Bone marrow (tissue), 2 donors: Measurements from ENCODE around the gene RPA3.

Experiments
- DNase-seq, 2 donors: peaks; one replicate each; lab custom pipeline; 2025; lab: John Stamatoyannopoulos, UW

RPA3 gene

DNA sequence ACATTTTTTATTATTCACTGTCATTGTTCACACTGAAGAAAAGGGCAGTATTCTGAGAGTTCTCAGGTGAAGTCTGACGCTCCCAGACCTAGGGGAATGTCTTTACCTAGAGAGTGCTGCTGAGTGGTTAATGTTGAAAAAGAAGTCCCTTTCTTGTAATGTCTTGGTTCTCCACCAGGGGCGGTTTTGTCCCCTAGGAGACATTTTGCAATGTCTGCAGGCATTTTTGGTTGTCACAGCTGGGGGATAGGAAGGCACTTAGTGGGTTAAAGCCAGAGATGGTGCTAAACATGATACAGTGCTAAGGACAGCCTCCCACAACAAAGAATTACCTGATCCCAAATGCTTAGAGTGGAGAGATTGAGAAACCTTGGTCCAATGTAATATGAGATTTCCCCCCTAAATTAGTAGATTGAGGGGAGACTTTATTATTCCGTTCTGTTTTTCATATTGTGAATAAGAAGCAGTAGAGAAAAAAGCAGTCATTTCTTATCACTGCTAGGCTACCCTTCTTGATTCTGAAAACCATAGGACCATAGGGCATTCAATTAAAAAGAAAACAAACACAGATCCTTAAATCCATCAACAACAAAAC, 64.7 kb downstream of the RPA3 start:
- DNase-seq: no peak

DNA sequence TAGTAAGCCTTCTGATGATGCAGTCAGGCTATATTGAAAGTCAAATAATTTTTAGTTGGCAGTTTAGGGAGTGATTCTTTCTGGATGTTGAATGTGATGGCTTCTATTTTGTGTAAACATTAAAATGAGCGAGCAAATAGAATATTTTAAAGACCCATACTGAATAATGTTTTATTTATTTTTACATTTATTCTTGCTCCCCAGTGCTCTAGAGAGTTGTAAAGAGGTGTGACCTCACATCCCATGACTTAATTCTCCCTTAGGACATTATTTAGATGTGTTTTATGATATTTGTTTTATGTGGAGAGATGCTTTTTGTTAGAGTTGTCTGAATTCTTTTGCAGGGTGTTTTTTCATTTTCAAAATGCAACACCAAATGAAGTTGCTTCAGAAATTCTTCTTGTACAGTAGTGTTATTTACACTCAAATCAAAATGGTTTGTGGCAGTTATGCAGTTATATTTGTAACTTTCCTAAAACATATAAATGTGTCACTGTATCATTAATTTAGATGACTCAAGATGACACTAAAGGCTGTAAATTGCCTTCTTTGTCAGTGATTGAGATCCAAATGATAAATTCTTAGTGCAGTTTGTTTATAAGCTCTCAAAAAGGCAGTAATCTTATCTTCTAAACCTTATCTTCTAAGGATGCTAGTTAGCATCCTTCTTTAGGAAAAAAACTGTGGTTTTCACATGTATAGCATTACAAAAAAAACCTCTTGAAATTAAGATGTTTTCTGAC, 65.4 kb downstream of the RPA3 start:
- no peak for DNase-seq

DNA sequence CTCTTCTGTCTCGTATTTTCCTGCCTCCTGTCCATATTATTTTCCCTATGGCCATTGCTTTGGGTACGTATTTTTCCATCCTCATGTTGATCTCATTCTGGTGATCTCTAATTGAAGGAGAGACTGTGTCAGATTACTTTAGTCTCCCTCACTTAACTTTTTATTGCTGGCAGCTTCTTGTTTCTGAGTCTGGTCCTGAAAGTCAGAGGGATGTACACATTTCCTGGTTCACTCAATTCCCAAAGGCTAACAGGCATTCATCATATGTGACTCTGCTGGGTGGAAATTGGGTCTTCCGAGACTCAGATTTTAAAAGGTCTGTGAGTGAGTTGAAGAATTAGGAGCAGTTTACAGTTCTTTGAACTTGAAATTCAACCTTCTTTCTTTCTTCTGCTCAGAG, 66.9 kb downstream of the RPA3 start:
- no peak for DNase-seq

DNA sequence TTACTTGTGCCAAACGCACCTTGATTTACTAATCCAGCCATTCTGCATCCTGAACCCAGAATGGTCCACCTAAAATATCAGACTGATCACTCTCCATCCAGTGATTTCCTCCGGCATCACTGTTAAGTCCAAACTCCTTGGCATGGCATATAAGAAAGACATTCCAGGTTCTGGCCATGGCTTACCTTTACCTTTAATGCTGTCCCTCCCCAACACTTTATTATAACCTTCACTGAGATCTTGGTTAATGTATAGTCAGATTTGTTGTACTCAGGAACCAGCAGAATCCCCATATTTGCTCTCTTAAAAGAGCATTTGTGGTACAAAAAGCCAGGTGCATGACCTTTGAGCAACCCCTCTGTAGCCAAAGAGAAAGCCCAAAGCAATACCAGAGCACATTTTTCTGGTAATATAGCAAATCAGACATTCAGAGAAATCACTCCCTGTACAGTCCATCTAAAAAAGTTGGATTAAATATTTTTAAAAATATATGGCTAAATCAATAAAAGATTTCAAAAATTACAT, 67.7 kb downstream of the RPA3 start:
- DNase-seq: no peak

DNA sequence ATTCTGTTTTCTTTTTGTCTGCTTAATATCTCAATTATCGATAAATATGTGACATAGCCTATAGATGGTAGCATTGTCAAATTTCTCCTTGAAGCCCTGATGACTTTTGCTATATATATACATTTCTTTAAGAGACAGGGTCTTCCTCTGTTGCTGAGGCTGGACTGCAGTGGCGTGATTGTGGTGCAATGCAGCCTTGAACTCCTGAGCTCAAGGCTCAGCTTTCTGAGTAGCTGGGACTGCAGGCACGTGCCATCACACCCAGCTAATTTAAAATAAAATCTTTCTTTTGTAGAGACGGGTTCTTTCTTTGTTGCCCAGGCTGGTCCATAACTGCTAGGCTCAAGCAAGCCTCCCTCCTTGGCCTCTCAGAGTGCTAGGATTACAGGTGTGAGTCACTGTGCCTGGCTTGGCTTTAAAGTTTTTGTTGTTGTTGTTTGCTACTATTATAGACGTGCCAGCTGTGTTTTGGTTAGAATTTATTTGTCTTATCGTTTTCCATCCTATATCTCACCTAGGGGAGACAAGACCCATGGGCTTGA, 70.8 kb downstream of the RPA3 start:
- DNase-seq: no peak

DNA sequence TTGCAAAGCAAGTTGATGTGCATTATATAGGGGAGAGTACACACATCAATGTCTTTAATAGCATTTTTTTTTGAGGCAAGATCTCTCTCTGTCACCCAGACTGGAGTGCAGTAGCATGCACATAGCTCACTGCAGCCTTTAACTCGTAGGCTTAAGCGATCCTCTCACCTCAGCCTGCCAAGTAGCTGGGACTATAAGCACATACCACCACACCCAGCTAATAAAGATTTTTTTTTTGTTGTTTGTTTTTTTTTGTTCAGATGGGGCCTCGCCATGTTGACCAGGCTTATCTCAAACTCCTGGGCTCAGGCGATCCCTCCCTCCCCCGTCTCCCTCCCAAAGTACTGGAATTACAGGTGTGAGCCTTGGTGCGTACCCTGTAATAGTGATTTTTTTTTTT, 76.3 kb downstream of the RPA3 start:
- no peak for DNase-seq

DNA sequence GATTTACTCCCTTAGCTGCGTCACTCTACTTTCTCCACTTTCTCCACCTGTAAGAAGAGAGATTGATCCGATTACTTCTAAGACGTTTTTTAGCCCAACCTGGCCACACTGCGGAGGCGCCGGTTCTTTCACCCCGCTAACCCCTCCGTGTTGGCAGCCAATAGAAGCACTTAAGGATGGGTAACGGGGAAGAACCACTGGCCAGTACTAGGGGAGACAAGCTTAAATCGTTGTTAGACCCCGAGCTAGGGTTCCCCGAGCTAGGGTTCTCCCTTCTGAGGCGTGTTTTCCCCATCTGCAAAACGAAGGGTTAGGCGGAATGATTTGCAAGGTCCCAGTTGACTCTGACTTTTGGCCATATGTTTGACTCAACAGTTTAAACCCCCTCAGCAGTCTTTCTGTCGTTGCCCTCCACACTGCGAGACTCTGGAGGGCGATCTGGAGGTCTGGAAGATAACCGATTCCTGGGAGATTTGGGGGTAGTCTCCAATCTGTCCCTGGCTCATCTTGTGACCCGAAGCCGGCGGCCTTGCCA, 77.2 kb downstream of the RPA3 start:
- DNase-seq: no peak

DNA sequence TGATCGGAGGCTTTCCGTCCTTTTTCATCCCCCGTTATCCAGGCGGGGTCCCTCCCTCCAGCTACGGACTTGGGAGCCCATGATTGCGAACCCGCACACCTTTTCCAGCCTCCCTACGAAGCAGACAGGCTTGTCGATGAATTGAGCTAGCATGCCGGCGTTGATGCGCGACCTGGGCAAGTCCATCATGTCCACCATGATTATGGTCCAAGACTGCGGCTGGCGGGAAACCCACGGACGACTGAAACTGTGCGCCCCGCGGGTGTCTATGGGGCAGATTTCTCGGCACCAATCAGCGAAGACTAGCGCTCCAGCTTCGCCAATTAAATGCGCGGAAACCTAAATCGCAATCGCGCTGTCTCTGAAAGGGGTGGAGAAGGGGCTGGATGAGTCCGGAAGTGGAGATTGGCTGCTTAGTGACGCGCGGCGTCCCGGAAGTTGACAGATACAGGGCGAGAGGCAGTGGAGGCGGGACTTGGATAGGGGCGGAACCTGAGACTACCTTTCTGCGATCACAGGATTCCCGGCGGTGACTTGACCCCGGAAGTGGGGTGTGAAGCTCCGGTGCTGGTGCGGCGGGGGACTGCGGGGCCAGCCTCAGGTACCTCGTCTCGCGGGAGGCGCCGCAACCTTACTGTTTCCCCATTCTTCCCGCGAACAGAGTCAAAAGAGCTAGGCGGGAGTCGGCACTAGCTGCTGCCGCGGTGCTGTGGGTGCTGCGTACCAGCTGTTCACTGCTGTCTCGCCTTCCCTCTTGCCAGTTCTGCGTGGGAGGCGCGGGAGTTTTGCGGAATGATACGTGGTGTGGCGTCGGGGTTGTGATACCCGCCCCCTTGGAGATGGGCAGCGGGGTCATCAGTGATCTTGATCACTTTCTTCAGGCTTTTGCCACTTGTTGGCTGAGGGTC, 77.9 kb downstream of the RPA3 start, which contains the start of gene UMAD1:
Gene UMAD1 (plus strand): TSS at position 532 of the 908 bp plus-strand sequence. CDS start 32,620 bp downstream, outside the sequence.
- DNase-seq: peak; percentile 97 to 99

DNA sequence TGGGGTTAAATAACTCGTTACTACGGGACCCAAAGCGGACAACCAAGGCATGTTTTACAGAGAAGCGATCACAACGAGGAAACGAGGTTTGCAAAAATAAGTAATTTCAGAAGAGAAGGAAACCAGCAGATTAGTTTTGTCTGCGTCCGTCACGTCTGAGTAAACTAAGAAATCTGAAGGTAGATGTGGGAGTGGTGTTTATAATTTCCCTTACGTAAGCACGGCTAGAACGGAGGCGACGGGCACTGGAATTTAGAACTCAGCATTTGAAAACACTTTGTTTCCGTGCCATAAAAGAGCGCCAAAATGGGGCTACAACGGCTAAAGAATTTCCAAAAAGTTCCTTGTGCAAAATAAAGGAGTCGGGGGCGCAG, 78.6 kb downstream of the RPA3 start:
- no peak for DNase-seq

DNA sequence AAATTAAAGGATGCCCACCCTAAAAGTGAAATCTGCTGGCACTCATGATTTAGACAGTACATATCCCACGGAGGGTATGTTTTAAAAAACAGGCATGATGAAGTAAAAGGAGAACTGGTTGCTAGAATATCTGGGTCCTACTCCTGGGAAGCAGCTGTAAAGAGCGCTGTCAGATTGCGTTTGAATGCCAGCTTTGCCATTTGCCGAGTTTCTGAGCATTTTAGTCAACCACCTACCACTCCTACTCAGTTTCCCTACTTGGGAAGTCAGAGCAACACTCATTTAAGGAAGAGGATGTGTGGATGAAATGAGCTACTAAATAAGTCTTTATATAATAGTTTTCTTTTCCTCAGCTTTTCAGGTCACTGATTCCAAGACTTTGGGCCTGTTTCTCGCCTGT, 79.0 kb downstream of the RPA3 start:
- DNase-seq: no peak

DNA sequence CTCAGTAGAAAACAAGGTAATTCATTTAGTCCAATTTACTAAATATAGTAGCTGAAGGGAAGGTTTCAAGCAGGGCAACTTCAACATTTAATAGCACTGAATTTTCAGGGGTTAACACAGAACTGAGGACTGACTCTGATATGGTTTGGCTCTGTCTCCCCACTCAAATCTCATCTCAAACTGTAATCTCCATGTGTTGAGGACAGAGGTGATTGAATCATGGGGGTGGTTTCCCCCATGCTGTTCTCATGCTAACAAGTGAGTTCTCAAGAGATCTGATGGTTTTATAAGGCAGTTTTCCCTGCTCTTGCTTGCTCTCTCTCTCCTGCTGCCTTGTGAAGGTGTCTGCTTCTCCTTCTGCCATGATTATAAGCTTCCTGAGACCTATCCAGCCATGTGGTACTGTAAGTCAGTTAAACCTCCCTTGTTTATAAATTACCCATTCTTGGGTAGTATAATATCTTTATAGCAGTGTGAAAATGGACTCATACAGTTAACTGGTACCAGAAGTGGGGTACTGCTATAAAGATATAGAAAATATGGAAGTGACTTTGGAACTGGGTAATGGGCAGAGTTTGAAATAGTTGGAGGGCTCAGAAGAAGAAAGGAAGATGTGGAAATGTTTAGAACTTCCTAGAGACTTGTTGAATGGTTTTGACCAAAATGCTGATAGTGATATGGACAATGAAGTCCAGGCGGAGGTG, 87.6 kb downstream of the RPA3 start:
- DNase-seq: no peak

DNA sequence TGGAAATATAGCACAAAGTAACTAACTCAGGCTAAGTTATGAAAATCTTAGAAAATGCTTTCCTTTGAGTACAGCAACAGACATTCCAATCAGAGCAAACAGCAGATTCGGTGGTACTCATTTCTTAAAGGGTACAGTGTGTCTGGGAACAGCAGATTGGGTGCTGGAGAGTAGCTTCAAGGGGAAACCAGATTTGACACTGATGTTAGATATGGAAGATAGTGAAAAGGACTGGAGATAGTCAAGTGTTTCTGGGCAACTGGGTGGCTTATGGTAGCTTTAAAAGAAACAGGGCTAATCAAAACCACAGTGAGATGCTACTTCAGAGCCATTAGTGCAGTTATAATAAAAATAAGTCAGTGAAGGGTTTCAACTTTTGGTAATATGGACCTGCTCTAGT, 89.9 kb downstream of the RPA3 start:
- DNase-seq: no peak

DNA sequence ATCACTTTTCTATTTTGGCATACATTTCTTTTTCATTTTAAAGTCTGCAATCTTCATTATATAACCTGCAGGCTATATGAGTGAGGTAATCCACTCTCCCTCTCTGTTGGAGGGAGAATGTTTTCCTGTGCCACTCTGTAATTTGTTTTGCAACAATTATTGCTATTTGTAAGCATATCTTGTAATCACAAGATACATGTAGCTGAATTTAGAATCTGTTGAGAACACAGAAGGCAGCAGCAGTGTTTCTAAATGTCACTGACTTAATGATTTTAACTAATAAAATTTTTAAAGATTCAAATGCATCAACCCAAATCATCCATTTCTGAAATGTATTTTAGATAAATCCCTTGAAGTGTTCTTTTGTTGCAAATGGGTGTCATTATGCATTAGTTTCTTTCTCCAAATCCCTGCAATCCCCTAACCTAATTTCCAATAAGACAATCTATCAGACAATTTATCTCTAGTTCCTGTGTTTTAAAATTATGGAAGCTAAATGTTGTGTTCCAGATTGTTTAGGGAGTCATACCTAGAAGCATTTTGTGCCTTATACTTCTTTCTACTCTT, 97.7 kb downstream of the RPA3 start:
- no peak for DNase-seq

DNA sequence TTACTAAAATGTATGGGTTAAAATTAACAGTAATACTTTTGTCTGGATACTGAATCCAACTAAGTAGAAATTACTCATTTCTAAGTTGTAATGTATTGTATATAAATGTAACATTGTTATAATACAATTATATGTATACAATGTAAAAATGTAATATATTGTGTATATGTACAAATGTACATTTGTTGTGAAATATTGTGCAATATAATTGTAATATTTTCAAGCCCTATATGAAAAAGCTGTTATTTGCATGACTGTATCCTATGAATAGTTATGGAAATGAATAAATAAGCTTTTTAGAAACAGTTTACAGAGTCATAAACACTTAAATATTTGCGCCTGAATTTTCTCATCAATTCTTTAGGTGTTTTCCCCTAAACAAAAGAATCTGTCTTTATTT, 98.2 kb downstream of the RPA3 start:
- DNase-seq: no peak

DNA sequence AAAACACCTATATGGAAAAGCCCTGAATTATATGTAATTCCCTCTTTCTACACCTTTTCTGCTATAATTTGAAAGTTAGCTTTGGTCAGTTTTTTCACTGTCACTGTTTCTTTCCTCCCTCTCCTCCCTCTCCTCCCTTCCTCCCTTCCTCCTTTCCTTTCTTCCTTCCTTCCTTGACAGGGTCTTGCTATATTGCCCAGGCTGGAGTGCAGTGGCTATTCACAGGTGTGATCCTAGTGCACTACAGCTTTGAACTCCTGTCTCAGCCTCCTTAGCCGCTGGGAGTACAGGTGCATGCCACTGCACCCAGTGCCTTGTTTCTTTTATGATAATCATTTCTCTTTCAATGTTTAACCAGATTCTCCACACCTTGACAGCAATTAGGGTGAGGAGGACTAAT, 100.0 kb downstream of the RPA3 start:
- no peak for DNase-seq

DNA sequence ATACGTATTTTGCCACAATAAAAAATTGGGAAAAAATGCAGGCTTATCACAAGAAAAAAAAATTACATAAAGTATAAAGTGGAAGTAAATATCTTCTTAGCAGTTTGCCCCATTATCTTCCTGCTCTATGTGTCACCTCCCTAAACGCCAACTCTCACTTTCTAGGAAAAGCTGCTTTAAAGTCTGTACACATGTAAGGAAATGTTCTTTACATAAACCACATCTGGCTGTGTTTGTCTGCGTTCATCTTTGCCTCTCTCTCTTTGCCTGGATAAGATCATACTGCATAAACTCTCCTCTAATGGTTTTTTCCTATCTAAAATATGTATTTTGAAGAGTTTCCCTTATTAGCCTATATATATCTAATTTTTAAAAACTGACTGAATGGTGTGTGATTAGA, 100.9 kb downstream of the RPA3 start:
- DNase-seq: peak in 1 of 2 donors; percentile 14

DNA sequence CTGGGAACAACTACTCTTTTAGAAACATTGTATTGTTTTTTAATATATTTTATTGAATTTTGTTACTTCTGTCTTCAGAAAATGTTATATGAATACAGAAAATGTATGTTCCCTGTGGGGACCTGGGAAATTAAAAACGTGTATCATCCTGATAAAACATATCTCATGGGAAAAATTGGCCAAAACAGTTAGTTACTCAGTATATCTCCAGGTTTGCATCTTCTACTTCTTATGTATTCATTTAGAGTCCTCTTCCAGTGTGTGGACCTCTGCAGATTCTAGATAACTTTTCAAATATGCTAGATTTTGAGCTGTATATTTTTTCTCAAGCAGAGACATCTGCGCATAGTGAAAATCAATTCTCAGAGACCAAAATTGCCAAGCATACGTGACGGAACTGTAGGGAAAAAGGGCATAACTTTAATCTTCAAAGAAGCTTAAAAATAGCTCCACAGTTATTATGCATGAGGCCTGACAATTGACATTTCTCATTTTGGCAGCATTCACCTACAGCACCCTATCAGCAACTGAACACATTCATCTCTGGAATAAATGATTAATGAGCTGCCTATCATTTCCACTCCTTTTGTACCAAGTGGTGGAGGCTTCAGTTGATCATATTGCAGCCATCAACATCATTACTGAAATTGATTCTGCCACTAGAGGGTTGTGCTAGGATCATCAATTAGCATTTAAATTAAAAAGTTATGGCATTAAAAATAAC, 104.2 kb downstream of the RPA3 start:
- DNase-seq: no peak

DNA sequence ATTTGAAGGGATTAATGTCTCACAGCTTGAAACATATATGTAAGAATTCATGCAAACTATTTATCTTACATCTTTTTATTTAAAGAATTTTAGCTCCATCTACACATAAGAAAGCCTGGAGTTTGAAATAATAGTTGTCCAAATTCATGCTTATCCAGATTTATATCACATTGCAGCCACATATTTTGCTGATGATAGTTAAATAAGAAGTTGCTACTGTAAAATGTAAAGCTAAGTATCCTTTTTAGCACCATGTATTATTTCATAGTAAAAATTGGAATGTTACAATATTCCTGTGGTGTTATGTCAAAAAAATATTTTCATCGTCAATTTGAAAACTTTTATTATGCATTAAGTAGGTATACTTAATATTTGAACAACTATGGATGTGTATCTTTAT, 105.2 kb downstream of the RPA3 start:
- DNase-seq: no peak

DNA sequence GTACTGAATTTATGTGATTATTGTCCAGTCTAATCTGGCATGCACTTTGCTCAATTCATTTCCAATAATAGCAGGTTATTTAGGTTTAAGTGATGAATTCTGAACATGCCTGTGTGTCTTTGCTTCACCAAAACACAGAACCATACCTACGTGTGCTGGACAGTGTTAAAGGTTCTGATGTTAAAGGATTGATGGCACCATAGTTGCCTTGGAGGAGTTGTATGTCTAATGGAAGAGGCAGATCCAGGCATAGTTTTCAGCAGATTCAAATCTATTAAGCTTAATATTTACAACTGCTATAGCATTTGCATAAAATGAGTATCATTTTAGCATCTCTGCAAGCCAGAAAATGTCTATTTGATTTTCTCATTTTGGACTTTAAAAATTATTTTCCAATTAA, 105.9 kb downstream of the RPA3 start:
- no peak for DNase-seq

DNA sequence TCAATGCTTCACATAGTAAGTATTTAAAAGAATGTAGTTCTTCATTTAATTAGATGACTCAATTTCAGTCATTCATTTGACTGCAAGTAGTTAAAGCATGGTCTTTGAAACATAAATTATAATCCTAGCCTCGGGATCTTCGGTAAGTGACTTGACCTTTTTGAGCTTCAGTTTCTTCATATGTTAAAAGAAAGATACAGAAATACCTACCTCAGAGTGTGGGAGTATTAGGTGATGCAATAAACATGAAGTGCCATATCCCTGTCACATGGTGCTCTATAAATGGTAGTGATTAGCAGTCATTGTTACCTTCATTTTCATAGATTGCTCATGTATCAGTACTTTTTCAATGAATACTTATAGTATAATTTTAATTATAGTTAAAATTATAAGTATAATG, 109.1 kb downstream of the RPA3 start:
- no peak for DNase-seq
